HL-60 (cell line): ENCODE data around the gene FHIT.
A peak's percentile ranks its signal among the peaks of the same experiment; 100 is the strongest.

Experiments
- DNase-seq, 2 experiments: peaks; one replicate each; pipeline ENCODE4 v3.0.0-alpha.2; 2010 to 2020; ENCODE audit warnings: low read depth in 1 of 2, low spot score in 1 of 2
- H3K27ac ChIP-seq: fragments of 250-450 bp; sonication (Bioruptor Pico); replicated peaks from 2 replicates; pipeline ENCODE4 v1.5.1; 2020; ENCODE audit warnings: mild to moderate bottlenecking, moderate library complexity
- H3K27me3 ChIP-seq: fragments of 250-450 bp; sonication (Bioruptor Pico); 2 replicates; pipeline ENCODE4 v1.5.1; 2021; ENCODE audit warnings: mild to moderate bottlenecking, moderate library complexity; ENCODE audit not compliant: insufficient read depth, poor library complexity, severe bottlenecking
- H3K4me3 ChIP-seq: replicated peaks from 2 replicates; pipeline ENCODE4 v1.5.1; 2011; ENCODE audit warnings: mild to moderate bottlenecking, control low read depth, low read length; ENCODE audit not compliant: insufficient read depth
- CTCF ChIP-seq: IDR thresholded peaks from one replicate; pipeline ENCODE4 v1.5.1; 2011; ENCODE audit warnings: low read length, control low read depth, inconsistent platforms; ENCODE audit not compliant: insufficient read depth
- GABPA ChIP-seq: IDR thresholded peaks from 2 replicates; pipeline ENCODE4 v1.6.1; 2012; ENCODE audit warnings: low read depth
- POLR2AphosphoS5 ChIP-seq: IDR thresholded peaks from 2 replicates; pipeline ENCODE4 v1.6.1; 2012; ENCODE audit warnings: low read depth
- REST ChIP-seq: IDR thresholded peaks from 2 replicates; pipeline ENCODE4 v1.6.1; 2012; ENCODE audit warnings: low read depth; ENCODE audit not compliant: insufficient replicate concordance
- SPI1 ChIP-seq: IDR thresholded peaks from 2 replicates; pipeline ENCODE4 v1.6.1; 2012; ENCODE audit warnings: low read depth, mild to moderate bottlenecking, borderline replicate concordance

FHIT gene

GRCh38 chr3:60309539-60310268 is 941.5 kb downstream of the FHIT start:
- no peaks in the 10 kb centered on the region for H3K27me3 ChIP-seq
- no peak overlapping the region for H3K27ac ChIP-seq
- TF ChIP-seq GABPA (no peak), SPI1 (peak; percentile 14; the same call in 1 of the 2 replicates), POLR2AphosphoS5 (no peak)
- H3K4me3 ChIP-seq = no peak overlapping the region
- DNase-seq = peak in 1 of 2 experiments; percentile 34

GRCh38 chr3:60308808-60309207 is 942.4 kb downstream of the FHIT start:
- no peak overlapping the region for H3K27ac ChIP-seq
- DNase-seq = no peak
- no peaks in the 10 kb centered on the region for H3K27me3 ChIP-seq
- H3K4me3 ChIP-seq = no peak overlapping the region
- TF ChIP-seq GABPA = no peak
- TF ChIP-seq REST = no peak
- no peak for TF ChIP-seq POLR2AphosphoS5

GRCh38 chr3:60307562-60308199 is 943.6 kb downstream of the FHIT start:
- TF ChIP-seq CTCF (no peak), SPI1 (no peak), REST (no peak), GABPA (no peak), POLR2AphosphoS5 (no peak)
- Histone ChIP-seq H3K27me3 (no peaks in the 10 kb centered on the region), H3K27ac (no peak overlapping the region), H3K4me3 (no peak overlapping the region)
- DNase-seq = no peak

GRCh38 chr3:60304112-60304511 is 947.1 kb downstream of the FHIT start:
- TF ChIP-seq SPI1 = no peak
- no peak for TF ChIP-seq REST
- TF ChIP-seq POLR2AphosphoS5 = no peak
- TF ChIP-seq GABPA = no peak
- TF ChIP-seq CTCF = no peak
- no peak overlapping the region for H3K4me3 ChIP-seq
- H3K27ac ChIP-seq = no peak overlapping the region
- no peaks in the 10 kb centered on the region for H3K27me3 ChIP-seq
- DNase-seq = no peak
